Measurements from ENCODE around the gene COL23A1.

DNA sequence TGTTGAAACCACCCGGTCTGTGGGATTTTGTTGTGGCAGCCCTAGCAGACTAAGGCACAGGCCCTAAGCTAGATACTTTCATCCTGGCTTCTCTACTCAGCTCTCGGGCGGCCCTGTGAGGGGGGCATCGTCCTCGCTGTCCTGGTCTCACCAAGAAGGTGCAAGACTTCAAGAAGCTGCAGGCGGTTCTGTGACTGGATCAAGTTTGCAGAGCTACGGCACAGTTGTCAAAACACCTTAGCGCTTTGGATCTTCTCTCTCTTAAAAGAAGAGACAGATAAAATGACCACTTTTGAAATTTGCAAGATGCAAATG lies 238.2 kb downstream of the COL23A1 start:
- TF ChIP-seq, protein P1, sequence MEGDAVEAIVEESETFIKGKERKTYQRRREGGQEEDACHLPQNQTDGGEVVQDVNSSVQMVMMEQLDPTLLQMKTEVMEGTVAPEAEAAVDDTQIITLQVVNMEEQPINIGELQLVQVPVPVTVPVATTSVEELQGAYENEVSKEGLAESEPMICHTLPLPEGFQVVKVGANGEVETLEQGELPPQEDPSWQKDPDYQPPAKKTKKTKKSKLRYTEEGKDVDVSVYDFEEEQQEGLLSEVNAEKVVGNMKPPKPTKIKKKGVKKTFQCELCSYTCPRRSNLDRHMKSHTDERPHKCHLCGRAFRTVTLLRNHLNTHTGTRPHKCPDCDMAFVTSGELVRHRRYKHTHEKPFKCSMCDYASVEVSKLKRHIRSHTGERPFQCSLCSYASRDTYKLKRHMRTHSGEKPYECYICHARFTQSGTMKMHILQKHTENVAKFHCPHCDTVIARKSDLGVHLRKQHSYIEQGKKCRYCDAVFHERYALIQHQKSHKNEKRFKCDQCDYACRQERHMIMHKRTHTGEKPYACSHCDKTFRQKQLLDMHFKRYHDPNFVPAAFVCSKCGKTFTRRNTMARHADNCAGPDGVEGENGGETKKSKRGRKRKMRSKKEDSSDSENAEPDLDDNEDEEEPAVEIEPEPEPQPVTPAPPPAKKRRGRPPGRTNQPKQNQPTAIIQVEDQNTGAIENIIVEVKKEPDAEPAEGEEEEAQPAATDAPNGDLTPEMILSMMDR (IDR thresholded peaks at IDR 0.05) = no peak
- TF ChIP-seq SP1 (CRISPR knock-in tag; conservative IDR thresholded peaks at IDR 0.05) (no peak), NFE2L1 (CRISPR knock-in tag; IDR thresholded peaks at IDR 0.05) (no peak), ATF1 (CRISPR knock-in tag; IDR thresholded peaks at IDR 0.05) (no peak)
- TF ChIP-seq, protein P2, sequence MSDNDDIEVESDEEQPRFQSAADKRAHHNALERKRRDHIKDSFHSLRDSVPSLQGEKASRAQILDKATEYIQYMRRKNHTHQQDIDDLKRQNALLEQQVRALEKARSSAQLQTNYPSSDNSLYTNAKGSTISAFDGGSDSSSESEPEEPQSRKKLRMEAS (CRISPR knock-in tag; IDR thresholded peaks at IDR 0.05) = no peak
- TF ChIP-seq, protein P3, sequence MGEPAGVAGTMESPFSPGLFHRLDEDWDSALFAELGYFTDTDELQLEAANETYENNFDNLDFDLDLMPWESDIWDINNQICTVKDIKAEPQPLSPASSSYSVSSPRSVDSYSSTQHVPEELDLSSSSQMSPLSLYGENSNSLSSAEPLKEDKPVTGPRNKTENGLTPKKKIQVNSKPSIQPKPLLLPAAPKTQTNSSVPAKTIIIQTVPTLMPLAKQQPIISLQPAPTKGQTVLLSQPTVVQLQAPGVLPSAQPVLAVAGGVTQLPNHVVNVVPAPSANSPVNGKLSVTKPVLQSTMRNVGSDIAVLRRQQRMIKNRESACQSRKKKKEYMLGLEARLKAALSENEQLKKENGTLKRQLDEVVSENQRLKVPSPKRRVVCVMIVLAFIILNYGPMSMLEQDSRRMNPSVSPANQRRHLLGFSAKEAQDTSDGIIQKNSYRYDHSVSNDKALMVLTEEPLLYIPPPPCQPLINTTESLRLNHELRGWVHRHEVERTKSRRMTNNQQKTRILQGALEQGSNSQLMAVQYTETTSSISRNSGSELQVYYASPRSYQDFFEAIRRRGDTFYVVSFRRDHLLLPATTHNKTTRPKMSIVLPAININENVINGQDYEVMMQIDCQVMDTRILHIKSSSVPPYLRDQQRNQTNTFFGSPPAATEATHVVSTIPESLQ (CRISPR knock-in tag; IDR thresholded peaks at IDR 0.05) = no peak
- TF ChIP-seq, protein P4, sequence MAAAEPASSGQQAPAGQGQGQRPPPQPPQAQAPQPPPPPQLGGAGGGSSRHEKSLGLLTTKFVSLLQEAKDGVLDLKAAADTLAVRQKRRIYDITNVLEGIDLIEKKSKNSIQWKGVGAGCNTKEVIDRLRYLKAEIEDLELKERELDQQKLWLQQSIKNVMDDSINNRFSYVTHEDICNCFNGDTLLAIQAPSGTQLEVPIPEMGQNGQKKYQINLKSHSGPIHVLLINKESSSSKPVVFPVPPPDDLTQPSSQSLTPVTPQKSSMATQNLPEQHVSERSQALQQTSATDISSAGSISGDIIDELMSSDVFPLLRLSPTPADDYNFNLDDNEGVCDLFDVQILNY (CRISPR knock-in tag; IDR thresholded peaks at IDR 0.05) = no peak
- TF ChIP-seq, protein P5, sequence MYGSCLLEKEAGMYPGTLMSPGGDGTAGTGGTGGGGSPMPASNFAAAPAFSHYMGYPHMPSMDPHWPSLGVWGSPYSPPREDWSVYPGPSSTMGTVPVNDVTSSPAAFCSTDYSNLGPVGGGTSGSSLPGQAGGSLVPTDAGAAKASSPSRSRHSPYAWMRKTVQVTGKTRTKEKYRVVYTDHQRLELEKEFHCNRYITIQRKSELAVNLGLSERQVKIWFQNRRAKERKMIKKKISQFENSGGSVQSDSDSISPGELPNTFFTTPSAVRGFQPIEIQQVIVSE (CRISPR knock-in tag; IDR thresholded peaks at IDR 0.05; ENCODE audit: borderline replicate concordance) = no peak
- TF ChIP-seq, protein P6, sequence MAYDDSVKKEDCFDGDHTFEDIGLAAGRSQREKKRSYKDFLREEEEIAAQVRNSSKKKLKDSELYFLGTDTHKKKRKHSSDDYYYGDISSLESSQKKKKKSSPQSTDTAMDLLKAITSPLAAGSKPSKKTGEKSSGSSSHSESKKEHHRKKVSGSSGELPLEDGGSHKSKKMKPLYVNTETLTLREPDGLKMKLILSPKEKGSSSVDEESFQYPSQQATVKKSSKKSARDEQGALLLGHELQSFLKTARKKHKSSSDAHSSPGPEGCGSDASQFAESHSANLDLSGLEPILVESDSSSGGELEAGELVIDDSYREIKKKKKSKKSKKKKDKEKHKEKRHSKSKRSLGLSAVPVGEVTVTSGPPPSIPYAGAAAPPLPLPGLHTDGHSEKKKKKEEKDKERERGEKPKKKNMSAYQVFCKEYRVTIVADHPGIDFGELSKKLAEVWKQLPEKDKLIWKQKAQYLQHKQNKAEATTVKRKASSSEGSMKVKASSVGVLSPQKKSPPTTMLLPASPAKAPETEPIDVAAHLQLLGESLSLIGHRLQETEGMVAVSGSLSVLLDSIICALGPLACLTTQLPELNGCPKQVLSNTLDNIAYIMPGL (CRISPR knock-in tag; IDR thresholded peaks at IDR 0.05) = no peak
- TF ChIP-seq, protein P7, sequence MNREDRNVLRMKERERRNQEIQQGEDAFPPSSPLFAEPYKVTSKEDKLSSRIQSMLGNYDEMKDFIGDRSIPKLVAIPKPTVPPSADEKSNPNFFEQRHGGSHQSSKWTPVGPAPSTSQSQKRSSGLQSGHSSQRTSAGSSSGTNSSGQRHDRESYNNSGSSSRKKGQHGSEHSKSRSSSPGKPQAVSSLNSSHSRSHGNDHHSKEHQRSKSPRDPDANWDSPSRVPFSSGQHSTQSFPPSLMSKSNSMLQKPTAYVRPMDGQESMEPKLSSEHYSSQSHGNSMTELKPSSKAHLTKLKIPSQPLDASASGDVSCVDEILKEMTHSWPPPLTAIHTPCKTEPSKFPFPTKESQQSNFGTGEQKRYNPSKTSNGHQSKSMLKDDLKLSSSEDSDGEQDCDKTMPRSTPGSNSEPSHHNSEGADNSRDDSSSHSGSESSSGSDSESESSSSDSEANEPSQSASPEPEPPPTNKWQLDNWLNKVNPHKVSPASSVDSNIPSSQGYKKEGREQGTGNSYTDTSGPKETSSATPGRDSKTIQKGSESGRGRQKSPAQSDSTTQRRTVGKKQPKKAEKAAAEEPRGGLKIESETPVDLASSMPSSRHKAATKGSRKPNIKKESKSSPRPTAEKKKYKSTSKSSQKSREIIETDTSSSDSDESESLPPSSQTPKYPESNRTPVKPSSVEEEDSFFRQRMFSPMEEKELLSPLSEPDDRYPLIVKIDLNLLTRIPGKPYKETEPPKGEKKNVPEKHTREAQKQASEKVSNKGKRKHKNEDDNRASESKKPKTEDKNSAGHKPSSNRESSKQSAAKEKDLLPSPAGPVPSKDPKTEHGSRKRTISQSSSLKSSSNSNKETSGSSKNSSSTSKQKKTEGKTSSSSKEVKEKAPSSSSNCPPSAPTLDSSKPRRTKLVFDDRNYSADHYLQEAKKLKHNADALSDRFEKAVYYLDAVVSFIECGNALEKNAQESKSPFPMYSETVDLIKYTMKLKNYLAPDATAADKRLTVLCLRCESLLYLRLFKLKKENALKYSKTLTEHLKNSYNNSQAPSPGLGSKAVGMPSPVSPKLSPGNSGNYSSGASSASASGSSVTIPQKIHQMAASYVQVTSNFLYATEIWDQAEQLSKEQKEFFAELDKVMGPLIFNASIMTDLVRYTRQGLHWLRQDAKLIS (CRISPR knock-in tag; IDR thresholded peaks at IDR 0.05; ENCODE audit: borderline replicate concordance) = no peak
